Globus pallidus (tissue), 1 donor: ENCODE measurements around the gene STT3A.

ENCODE experiments used
- DNase-seq: peaks from one replicate; pipeline ENCODE4 v3.0.0-alpha.2; 2015; ENCODE audit warnings: low spot score

Gene STT3A

GRCh38 chr11:125588505-125588904 lies 4.1 kb upstream of the STT3A start:
- DNase-seq, result no peak

- DNase-seq, result no peak
Observed at GRCh38 chr11:125591649-125592304, 875 bp upstream of the STT3A start.

GRCh38 chr11:125593114-125593820 lies 615 bp downstream of the STT3A start:
- no peak for DNase-seq

GRCh38 chr11:125594958-125595357 lies 2.3 kb downstream of the STT3A start:
- no peak for DNase-seq

GRCh38 chr11:125600663-125601062 lies 8.0 kb downstream of the STT3A start:
- DNase-seq, result no peak

GRCh38 chr11:125603207-125603606 lies 10.6 kb downstream of the STT3A start:
- DNase-seq, result no peak

- DNase-seq, result no peak
Observed at GRCh38 chr11:125605417-125605816, 12.8 kb downstream of the STT3A start.

- DNase-seq, result no peak
Observed at GRCh38 chr11:125609545-125609944, 16.9 kb downstream of the STT3A start.

GRCh38 chr11:125618383-125618782 lies 25.7 kb downstream of the STT3A start:
- no peak for DNase-seq

GRCh38 chr11:125621995-125622394 lies 29.3 kb downstream of the STT3A start:
- no peak for DNase-seq

- DNase-seq, result no peak
Observed at GRCh38 chr11:125623064-125623463, 30.4 kb downstream of the STT3A start.

GRCh38 chr11:125624756-125625213 lies 32.1 kb downstream of the STT3A start, which contains the start of gene CHEK1:
TSS of gene CHEK1 (plus strand) at chr11:125625163. CDS start at chr11:125626769, 1,606 bp downstream.
- no peak for DNase-seq

- DNase-seq, result no peak
Observed at GRCh38 chr11:125625225-125625629, 32.6 kb downstream of the STT3A start.

- DNase-seq, result peak; percentile 82
Observed at GRCh38 chr11:125625630-125626287, 33.1 kb downstream of the STT3A start.

- peak; percentile 11 for DNase-seq
Observed at GRCh38 chr11:125626288-125626950, 33.8 kb downstream of the STT3A start.

- DNase-seq, result no peak
Observed at GRCh38 chr11:125627236-125627910, 34.7 kb downstream of the STT3A start.

- DNase-seq, result no peak
Observed at GRCh38 chr11:125637840-125638239, 45.2 kb downstream of the STT3A start.

GRCh38 chr11:125638315-125638714 lies 45.7 kb downstream of the STT3A start:
- no peak for DNase-seq

GRCh38 chr11:125645871-125646270 lies 53.2 kb downstream of the STT3A start:
- DNase-seq, result no peak

GRCh38 chr11:125649465-125650166 lies 57.0 kb downstream of the STT3A start:
- DNase-seq, result no peak

GRCh38 chr11:125662689-125663088 lies 70.0 kb downstream of the STT3A start:
- no peak for DNase-seq
